Left hindlimb (tissue), 1 donor: ENCODE measurements around the gene GMDS.
"Not testable (repeated sequence)": the region's sequence is repeated elsewhere in the genome, so short reads cannot be mapped to it uniquely, and the experiment has no call there.

Source experiments
- DNase-seq: peaks from one replicate; pipeline ENCODE4 v3.0.0-alpha.2; 2018

The GMDS gene

GRCh38 chr6:1698527-1698926, 546.9 kb downstream of the GMDS start:
- DNase-seq, result no peak

- DNase-seq, result no peak
These were observed 547.6 kb downstream of the GMDS start for GRCh38 chr6:1697688-1698351.

GRCh38 chr6:1696463-1696850, 548.9 kb downstream of the GMDS start:
- no peak for DNase-seq

- DNase-seq, result peak; percentile 47
These were observed 549.6 kb downstream of the GMDS start for GRCh38 chr6:1695546-1696462.

- not testable (repeated sequence) for DNase-seq
These were observed 553.6 kb downstream of the GMDS start for GRCh38 chr6:1691828-1692227.

- not testable (repeated sequence) for DNase-seq
These were observed 554.7 kb downstream of the GMDS start for GRCh38 chr6:1690656-1691055.

GRCh38 chr6:1689141-1689540, 556.3 kb downstream of the GMDS start:
- no peak for DNase-seq

GRCh38 chr6:1688396-1688795, 557.0 kb downstream of the GMDS start:
- DNase-seq, result no peak

- DNase-seq, result no peak
These were observed 558.0 kb downstream of the GMDS start for GRCh38 chr6:1687402-1687801.

GRCh38 chr6:1686117-1687098, 559.0 kb downstream of the GMDS start:
- DNase-seq, result peak; percentile 61

- DNase-seq, result no peak
These were observed 565.7 kb downstream of the GMDS start for GRCh38 chr6:1679688-1680068.

GRCh38 chr6:1679031-1679687, 566.2 kb downstream of the GMDS start:
- no peak for DNase-seq

GRCh38 chr6:1678201-1678600, 567.2 kb downstream of the GMDS start:
- DNase-seq, result no peak

- no peak for DNase-seq
These were observed 573.0 kb downstream of the GMDS start for GRCh38 chr6:1672379-1672778.

GRCh38 chr6:1670711-1671462, 574.5 kb downstream of the GMDS start:
- no peak for DNase-seq

GRCh38 chr6:1669996-1670395, 575.4 kb downstream of the GMDS start:
- DNase-seq, result no peak

- DNase-seq, result not testable (repeated sequence)
These were observed 576.9 kb downstream of the GMDS start for GRCh38 chr6:1668456-1668855.

GRCh38 chr6:1667805-1668175, 577.6 kb downstream of the GMDS start:
- DNase-seq, result no peak

- no peak for DNase-seq
These were observed 578.2 kb downstream of the GMDS start for GRCh38 chr6:1667012-1667804.

GRCh38 chr6:1665214-1665613, 580.2 kb downstream of the GMDS start:
- no peak for DNase-seq

GRCh38 chr6:1664329-1664728, 581.1 kb downstream of the GMDS start:
- DNase-seq, result no peak
